Kidney (tissue), 14 donors: ENCODE measurements around the gene SH3RF2. TPM values are rescaled to one million over a fixed set of nuclear protein-coding genes. Genes with fewer than 3 reads are reported as not detected.
"Not testable (repeated sequence)": the region's sequence is repeated elsewhere in the genome, so short reads cannot be mapped to it uniquely, and the experiment has no call there.

Experiments
- DNase-seq, 5 donors: peaks; one replicate each; pipeline ENCODE4 v3.0.0-alpha.2; 2013 to 2020
- FAIRE-seq: peaks from 2 replicates; lab custom pipeline; 2012; peaks lifted over from hg19 to GRCh38; lab: Jason Lieb, UNC
- H3K27ac ChIP-seq, 2 donors: one replicate each; pipeline ENCODE4 v1.7.0; 2013; ENCODE audit warnings: low read depth in 2 of 2, low read length in 2 of 2, inconsistent platforms in 1 of 2
- H3K27me3 ChIP-seq: one replicate; pipeline ENCODE4 v1.7.1; 2013; ENCODE audit warnings: low read length, inconsistent platforms; ENCODE audit not compliant: control insufficient read depth, insufficient read depth
- H3K36me3 ChIP-seq, 3 donors: one replicate each; pipeline versions ENCODE4 v1.7.0 to v1.7.1; 2013; ENCODE audit warnings: low read length in 3 of 3, control low read depth in 1 of 3, inconsistent platforms in 1 of 3; ENCODE audit not compliant: insufficient read depth in 3 of 3, control insufficient read depth in 2 of 3
- H3K4me1 ChIP-seq, 3 donors: one replicate each; pipeline versions ENCODE4 v1.7.0 to v1.7.1; 2013; ENCODE audit warnings: low read length in 3 of 3, inconsistent platforms in 1 of 3, low read depth in 1 of 3; ENCODE audit not compliant: control insufficient read depth in 2 of 3, insufficient read depth in 2 of 3
- H3K4me3 ChIP-seq, 3 donors: one replicate each; pipeline versions ENCODE4 v1.7.0 to v1.8.1; 2013; ENCODE audit warnings: low read length in 3 of 3, control low read depth in 1 of 3, inconsistent platforms in 1 of 3
- H3K9ac ChIP-seq, 3 donors: one replicate each; pipeline versions ENCODE4 v1.7.0 to v1.7.1; 2013; ENCODE audit warnings: low read length in 3 of 3, control low read depth in 1 of 3, inconsistent platforms in 1 of 3
- H3K9me3 ChIP-seq, 3 donors: one replicate each; pipeline versions ENCODE4 v1.7.0 to v1.7.1; 2013; ENCODE audit warnings: low read length in 3 of 3, control low read depth in 1 of 3, inconsistent platforms in 1 of 3; ENCODE audit not compliant: control insufficient read depth in 2 of 3, insufficient read depth in 1 of 3
- intact Hi-C: fragments of 100-400 bp; cut with DNase I; formaldehyde crosslinking; loops from one replicate; pipeline ENCODE4 v1.11.1; 2022
- polyA plus RNA-seq: library from polyadenylated mRNA; stranded (reverse); fragments of 350-450 nt; fragmentation: Illumina TruSeq; extraction: RNeasy Lipid Tissue Mini Kit (QIAGEN cat#74804); gene quantifications from one replicate; pipeline ENCODE4 v1.2.3, GENCODE V29; 2014; ENCODE audit warnings: low read depth, low replicate concordance; ENCODE audit not compliant: insufficient read depth
- total RNA-seq: library from RNA; stranded (reverse); fragmentation: NEBNext Ultra II Directional; extraction: Animal tissue kit (Norgen Biotek cat#: 25700); gene quantifications from one replicate; pipeline ENCODE4 v1.2.1, GENCODE V29; 2021
- TF ChIP-seq, protein P1 (sequence below): IDR thresholded peaks from 3 replicates; pipeline ENCODE4 v1.5.1; 2012; ENCODE audit warnings: mild to moderate bottlenecking, moderate library complexity, borderline replicate concordance; ENCODE audit not compliant: insufficient read depth; ENCODE audit errors: extremely low read depth
- donor health status: control.
- donor health status: control.
- donor health status: control.
- donor health status: control.
- donor health status: control.
- donor health status: DM: yes; HTN: yes; CAD: no.
- donor health status: Normal renal cell carcinoma (clear cell type).

The SH3RF2 gene
- total and polyA plus RNA-seq, 2 donors from 2014 or later: 1.3 to 4.9 TPM

DNA sequence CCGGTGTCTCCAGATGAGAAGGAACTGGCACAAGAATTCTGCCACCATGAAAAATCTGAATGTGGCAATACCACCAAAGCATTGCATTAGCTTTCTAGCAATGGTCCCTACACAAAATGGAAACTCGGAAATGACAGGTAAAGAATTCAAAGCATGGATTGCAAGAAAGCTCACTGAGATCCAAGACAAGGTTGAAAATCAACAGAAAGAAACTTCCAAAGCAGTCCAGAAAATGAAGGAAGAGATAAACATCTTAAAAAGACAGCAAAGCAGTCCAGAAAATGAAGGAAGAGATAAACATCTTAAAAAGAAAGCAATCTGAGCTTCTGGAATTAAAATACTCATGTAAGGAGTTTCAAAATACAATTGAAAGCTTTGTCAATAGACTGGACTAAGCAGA, 46.8 kb upstream of the SH3RF2 start:
- H3K27me3 ChIP-seq: no peaks in the 10 kb centered on the region
- no peaks in the 10 kb centered on the region for H3K4me1 ChIP-seq
- no peaks in the 10 kb centered on the region for H3K9me3 ChIP-seq
- no peak overlapping the region for H3K9ac ChIP-seq
- H3K36me3 ChIP-seq: no peaks in the 10 kb centered on the region
- intact Hi-C loops: no loop called here
- H3K27ac ChIP-seq: no peak overlapping the region
- no peak for FAIRE-seq
- no peak for DNase-seq
- H3K4me3 ChIP-seq: no peak overlapping the region
- TF ChIP-seq, protein P1, sequence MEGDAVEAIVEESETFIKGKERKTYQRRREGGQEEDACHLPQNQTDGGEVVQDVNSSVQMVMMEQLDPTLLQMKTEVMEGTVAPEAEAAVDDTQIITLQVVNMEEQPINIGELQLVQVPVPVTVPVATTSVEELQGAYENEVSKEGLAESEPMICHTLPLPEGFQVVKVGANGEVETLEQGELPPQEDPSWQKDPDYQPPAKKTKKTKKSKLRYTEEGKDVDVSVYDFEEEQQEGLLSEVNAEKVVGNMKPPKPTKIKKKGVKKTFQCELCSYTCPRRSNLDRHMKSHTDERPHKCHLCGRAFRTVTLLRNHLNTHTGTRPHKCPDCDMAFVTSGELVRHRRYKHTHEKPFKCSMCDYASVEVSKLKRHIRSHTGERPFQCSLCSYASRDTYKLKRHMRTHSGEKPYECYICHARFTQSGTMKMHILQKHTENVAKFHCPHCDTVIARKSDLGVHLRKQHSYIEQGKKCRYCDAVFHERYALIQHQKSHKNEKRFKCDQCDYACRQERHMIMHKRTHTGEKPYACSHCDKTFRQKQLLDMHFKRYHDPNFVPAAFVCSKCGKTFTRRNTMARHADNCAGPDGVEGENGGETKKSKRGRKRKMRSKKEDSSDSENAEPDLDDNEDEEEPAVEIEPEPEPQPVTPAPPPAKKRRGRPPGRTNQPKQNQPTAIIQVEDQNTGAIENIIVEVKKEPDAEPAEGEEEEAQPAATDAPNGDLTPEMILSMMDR: no peak

DNA sequence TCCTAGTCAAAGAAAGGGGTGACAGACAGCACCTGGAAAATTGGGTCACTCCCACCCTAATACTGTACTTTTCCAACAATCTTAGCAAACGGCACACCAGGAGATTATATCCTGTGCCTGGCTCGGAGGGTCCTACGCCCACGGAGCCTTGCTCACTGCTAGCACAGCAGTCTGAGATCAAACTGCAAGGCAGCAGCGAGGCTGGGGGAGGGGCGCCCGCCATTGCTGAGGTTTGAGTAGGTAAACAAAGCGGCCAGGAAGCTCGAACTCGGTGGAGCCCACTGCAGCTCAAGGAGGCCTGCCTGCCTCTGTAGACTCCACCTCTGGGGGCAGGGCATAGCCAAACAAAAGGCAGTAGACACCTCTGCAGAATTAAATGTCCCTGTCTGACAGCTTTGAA, 45.0 kb upstream of the SH3RF2 start:
- DNase-seq, H3K4me1 ChIP-seq, intact Hi-C loops: not testable (repeated sequence)

DNA sequence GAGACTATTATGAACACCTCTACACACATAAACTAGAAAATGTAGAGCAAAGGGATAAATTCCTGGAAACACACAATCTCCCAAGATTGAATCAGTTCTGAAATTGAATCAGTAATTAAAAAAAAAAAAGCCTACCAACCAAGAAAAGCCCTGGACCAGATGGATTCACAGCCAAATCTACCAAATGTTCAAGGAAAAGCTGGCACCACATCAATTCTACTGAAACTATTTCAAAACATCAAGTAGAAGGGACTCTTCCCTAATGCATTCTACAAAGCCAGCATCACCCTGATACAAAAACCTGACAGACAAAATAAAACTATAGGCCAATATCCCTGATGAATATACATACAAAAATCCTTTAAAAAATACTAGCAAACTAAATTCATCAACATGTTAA, 38.2 kb upstream of the SH3RF2 start:
- Histone ChIP-seq H3K36me3 (no peaks in the 10 kb centered on the region), H3K9ac (no peak overlapping the region), H3K27me3 (no peaks in the 10 kb centered on the region), H3K9me3 (no peaks in the 10 kb centered on the region), H3K4me1 (no peaks in the 10 kb centered on the region), H3K4me3 (no peak overlapping the region), H3K27ac (no peak overlapping the region)
- TF ChIP-seq, protein P1: no peak
- DNase-seq (no peak), FAIRE-seq (no peak)
- intact Hi-C loops: no loop called here

More for the DNA sequence above, 45.0 kb upstream of the SH3RF2 start:
- FAIRE-seq, H3K9me3 ChIP-seq, H3K27ac ChIP-seq, H3K4me3 ChIP-seq, H3K27me3 ChIP-seq, H3K36me3 ChIP-seq, H3K9ac ChIP-seq: not testable (repeated sequence)

DNA sequence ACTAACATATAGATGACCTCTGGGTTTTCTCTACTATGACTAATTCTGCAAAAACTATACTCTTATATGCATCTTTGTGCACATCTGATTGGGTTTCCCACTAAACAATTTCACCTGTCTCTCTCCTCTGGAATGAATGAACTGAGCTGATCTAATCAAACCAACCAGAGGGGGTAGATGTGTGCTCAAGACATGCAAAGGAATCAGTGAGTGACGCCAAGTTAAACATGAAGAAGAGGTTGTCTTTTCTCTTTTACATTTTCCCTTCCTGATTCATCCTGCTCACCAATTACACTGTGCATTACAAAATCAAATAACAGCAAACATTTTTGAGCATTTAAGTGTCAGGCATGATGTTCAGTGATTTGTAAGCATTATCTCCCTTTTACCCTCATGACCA, 34.0 kb upstream of the SH3RF2 start:
- Histone ChIP-seq H3K36me3 (no peaks in the 10 kb centered on the region), H3K4me3 (no peak overlapping the region), H3K9me3 (no peaks in the 10 kb centered on the region), H3K27ac (no peak overlapping the region), H3K9ac (no peak overlapping the region), H3K27me3 (no peaks in the 10 kb centered on the region), H3K4me1 (no peaks in the 10 kb centered on the region)
- TF ChIP-seq, protein P1: no peak
- DNase-seq (no peak), FAIRE-seq (no peak)
- intact Hi-C loops: no loop called here
